Endothelial cell (in vitro differentiated cells): ENCODE results near the gene NCOA3. TPM values are rescaled to one million over a fixed set of nuclear protein-coding genes. Genes with fewer than 3 reads are reported as not detected.

Experiments used
- DNase-seq: peaks from one replicate; pipeline ENCODE4 v3.0.0; 2021; ENCODE audit warnings: low spot score
- H3K27ac Mint-ChIP-seq: one replicate; pipeline ENCODE4 v1.8.0; 2021; ENCODE audit warnings: mixed read lengths, inconsistent platforms; ENCODE audit not compliant: unreplicated experiment
- H3K27me3 Mint-ChIP-seq: one replicate; pipeline ENCODE4 v1.8.0; 2021; ENCODE audit warnings: mild to moderate bottlenecking, moderate library complexity, mixed read lengths, inconsistent platforms; ENCODE audit not compliant: unreplicated experiment
- H3K36me3 Mint-ChIP-seq: one replicate; pipeline ENCODE4 v1.8.0; 2021; ENCODE audit warnings: mild to moderate bottlenecking, low read depth, mixed read lengths, inconsistent platforms; ENCODE audit not compliant: unreplicated experiment
- H3K4me1 Mint-ChIP-seq: one replicate; pipeline ENCODE4 v1.8.0; 2021; ENCODE audit warnings: mild to moderate bottlenecking, mixed read lengths, inconsistent platforms; ENCODE audit not compliant: unreplicated experiment
- H3K4me3 Mint-ChIP-seq: one replicate; pipeline ENCODE4 v1.8.0; 2021; ENCODE audit warnings: mild to moderate bottlenecking, mixed read lengths, inconsistent platforms; ENCODE audit not compliant: unreplicated experiment
- H3K9me3 Mint-ChIP-seq: one replicate; pipeline ENCODE4 v1.8.0; 2021; ENCODE audit warnings: mixed read lengths, inconsistent platforms; ENCODE audit not compliant: unreplicated experiment
- total RNA-seq: library from RNA; stranded (reverse); fragmentation: NEBNext Ultra II Directional; extraction: Animal tissue kit (Norgen Biotek cat#: 25700); gene quantifications from one replicate; pipeline ENCODE4 v1.2.1, GENCODE V29; 2021; ENCODE audit not compliant: unreplicated experiment
- TF ChIP-seq, protein P1 (sequence below): fragments of 200-600 bp; sonication (generic); IDR thresholded peaks from one replicate; pipeline ENCODE4 v1.5.0; 2021; ENCODE audit warnings: antibody characterized with exemption; ENCODE audit not compliant: unreplicated experiment

The NCOA3 gene
- total RNA-seq, 1 donor from 2014 or later = 54.8 TPM

DNA sequence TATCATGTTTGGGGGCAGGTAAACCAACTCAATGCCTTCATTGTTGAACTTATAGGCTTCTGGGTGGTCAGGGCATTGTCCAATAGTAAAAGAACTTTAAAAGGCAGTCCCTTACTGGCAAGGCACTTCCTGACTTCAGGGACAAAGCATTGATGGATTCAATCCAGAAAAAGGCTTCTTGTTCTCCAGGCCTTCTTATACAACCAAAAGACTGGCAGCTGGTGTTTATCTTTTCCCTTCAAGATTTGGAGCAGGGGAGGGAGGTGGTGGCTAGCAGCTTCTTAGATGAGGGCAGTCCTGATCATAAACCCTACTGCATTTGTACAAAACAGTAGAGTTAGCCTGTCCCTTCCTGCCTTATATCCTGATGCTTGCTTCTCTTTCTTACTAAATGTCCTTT lies 57.5 kb downstream of the NCOA3 start:
- TF ChIP-seq, protein P1, sequence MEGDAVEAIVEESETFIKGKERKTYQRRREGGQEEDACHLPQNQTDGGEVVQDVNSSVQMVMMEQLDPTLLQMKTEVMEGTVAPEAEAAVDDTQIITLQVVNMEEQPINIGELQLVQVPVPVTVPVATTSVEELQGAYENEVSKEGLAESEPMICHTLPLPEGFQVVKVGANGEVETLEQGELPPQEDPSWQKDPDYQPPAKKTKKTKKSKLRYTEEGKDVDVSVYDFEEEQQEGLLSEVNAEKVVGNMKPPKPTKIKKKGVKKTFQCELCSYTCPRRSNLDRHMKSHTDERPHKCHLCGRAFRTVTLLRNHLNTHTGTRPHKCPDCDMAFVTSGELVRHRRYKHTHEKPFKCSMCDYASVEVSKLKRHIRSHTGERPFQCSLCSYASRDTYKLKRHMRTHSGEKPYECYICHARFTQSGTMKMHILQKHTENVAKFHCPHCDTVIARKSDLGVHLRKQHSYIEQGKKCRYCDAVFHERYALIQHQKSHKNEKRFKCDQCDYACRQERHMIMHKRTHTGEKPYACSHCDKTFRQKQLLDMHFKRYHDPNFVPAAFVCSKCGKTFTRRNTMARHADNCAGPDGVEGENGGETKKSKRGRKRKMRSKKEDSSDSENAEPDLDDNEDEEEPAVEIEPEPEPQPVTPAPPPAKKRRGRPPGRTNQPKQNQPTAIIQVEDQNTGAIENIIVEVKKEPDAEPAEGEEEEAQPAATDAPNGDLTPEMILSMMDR = no peak

DNA sequence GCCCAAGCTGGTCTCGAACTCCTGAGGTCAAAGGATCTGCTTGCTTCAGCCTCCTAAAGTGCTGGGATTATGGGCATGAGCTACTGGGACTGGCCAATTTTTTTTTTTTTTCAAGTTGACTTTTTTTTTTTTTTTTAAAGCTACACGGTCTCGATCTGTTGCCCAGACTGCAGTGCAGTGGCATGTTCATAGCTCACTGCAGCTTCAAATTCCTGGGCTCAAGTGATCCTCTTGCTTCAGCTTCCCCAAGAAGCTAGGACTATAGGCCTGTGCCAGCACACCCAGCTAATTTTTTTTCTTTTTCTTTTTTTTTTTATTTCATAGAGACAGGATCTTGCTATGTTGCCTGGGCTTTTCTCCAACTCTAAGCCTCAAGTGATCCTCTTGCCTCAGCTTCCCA lies 59.5 kb downstream of the NCOA3 start:
- TF ChIP-seq, protein P1 = no peak
- peaks cover 11% of the 10 kb centered on the region for H3K4me1 Mint-ChIP-seq

More for the DNA sequence above, 57.5 kb downstream of the NCOA3 start:
- peaks cover 4% of the 10 kb centered on the region for H3K27me3 Mint-ChIP-seq
- peaks cover 11% of the 10 kb centered on the region for H3K4me1 Mint-ChIP-seq
- H3K27ac Mint-ChIP-seq = no peak overlapping the region
- H3K36me3 Mint-ChIP-seq = peaks cover 4% of the 10 kb centered on the region
- H3K9me3 Mint-ChIP-seq = no peaks in the 10 kb centered on the region
- DNase-seq = no peak
- H3K4me3 Mint-ChIP-seq = no peak overlapping the region

DNA sequence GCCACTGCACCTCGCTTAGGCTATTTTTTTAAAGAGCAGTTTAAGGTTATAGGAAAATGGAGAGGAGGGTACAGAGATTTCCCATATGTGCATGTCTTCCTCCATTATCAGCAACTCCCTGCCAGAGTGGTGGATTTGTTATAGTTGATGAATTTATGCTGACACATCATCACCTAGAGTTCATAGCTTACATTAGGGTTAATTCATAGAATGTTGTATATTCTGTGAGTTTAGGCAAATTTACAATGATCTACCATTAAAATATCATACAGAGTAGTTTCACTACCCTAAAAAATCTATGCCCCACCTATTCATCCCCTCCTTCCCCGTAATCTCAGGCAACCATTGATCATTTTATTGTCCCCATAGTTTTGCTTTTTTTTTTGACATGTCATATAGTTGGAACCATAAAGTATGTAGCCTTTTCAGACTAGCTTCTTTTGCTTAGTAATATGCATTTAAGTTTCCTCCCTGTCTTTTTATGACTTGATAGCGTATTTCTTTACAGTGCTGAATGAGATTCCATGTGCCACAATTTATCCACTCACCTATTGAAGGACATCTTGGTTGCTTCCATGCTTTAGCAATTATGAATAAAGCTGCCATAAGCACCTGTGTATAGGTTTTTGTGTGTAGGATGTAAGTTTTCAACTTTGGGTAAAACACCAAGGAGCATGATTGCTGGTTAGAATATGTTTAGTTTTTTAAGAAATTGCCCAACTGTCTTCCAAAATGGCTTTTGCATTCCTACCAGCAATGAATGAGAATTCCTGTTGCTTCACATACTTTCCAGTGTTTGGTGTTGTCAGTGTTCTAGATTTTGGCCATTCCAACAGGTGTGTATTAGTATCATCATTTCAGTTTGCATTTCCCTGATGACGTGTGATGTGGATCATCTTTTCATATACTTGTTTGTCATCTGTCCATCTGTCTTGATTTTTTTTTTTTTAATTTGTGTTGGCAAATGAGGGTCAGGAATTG lies 60.2 kb downstream of the NCOA3 start:
- Mint-ChIP-seq H3K36me3 (no peaks in the 10 kb centered on the region), H3K27ac (no peak overlapping the region), H3K27me3 (peaks cover 2% of the 10 kb centered on the region), H3K4me1 (peaks cover 11% of the 10 kb centered on the region), H3K4me3 (no peak overlapping the region), H3K9me3 (no peaks in the 10 kb centered on the region)
- no peak for DNase-seq
- TF ChIP-seq, protein P1 = no peak

More for the DNA sequence above, 59.5 kb downstream of the NCOA3 start:
- Mint-ChIP-seq H3K27ac (no peak overlapping the region), H3K4me3 (no peak overlapping the region), H3K27me3 (peaks cover 2% of the 10 kb centered on the region), H3K36me3 (no peaks in the 10 kb centered on the region), H3K9me3 (no peaks in the 10 kb centered on the region)
- no peak for DNase-seq

DNA sequence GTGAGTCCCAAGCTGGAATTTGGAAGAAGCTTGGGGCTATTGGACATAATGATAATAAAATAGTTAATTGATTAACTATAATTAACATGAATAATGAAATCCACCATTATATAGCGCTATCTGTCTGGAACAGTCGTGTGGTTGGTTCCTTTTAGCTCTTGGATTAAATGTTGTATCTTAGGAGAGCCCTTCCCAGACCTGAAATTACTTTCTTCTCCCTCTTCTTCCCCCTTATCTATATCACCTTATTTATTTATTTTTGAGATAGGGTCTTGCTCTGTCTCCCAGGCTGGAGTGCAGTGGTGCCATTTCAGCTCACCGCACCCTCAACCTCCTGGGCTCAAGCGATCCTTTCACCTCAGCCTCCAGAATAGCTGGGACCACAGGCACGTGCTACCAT lies 64.6 kb downstream of the NCOA3 start:
- Mint-ChIP-seq H3K4me1 (peaks cover 5% of the 10 kb centered on the region), H3K27ac (no peak overlapping the region), H3K36me3 (peaks cover 14% of the 10 kb centered on the region), H3K9me3 (no peaks in the 10 kb centered on the region), H3K4me3 (no peak overlapping the region), H3K27me3 (no peaks in the 10 kb centered on the region)
- TF ChIP-seq, protein P1 = no peak
- no peak for DNase-seq

DNA sequence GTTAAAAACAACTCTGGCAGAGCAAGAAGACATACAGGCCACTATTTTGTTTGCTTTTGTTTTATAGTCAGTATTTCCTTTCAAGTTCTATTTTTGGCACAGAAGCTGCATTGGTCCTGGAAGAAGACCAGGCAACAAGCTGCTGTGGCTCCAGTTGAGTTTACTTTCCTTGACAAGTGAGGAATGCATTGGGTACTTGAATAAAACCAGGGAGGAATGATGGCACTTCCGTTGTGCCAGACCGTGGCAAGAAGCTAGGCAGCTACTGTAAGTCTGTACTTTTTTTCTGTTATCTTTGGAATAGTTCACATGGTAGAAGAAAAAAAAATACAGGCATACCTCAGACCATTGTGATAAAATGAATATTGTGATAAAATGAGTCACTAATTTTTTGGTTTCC lies 66.3 kb downstream of the NCOA3 start:
- H3K36me3 Mint-ChIP-seq = peaks cover 24% of the 10 kb centered on the region
- H3K4me3 Mint-ChIP-seq = no peak overlapping the region
- H3K27ac Mint-ChIP-seq = no peak overlapping the region
- no peak for DNase-seq
- TF ChIP-seq, protein P1 = no peak
- H3K27me3 Mint-ChIP-seq = no peaks in the 10 kb centered on the region
- H3K4me1 Mint-ChIP-seq = peaks cover 9% of the 10 kb centered on the region
- no peaks in the 10 kb centered on the region for H3K9me3 Mint-ChIP-seq
